ENCODE results near the gene CDHR2.

Gene CDHR2

DNA sequence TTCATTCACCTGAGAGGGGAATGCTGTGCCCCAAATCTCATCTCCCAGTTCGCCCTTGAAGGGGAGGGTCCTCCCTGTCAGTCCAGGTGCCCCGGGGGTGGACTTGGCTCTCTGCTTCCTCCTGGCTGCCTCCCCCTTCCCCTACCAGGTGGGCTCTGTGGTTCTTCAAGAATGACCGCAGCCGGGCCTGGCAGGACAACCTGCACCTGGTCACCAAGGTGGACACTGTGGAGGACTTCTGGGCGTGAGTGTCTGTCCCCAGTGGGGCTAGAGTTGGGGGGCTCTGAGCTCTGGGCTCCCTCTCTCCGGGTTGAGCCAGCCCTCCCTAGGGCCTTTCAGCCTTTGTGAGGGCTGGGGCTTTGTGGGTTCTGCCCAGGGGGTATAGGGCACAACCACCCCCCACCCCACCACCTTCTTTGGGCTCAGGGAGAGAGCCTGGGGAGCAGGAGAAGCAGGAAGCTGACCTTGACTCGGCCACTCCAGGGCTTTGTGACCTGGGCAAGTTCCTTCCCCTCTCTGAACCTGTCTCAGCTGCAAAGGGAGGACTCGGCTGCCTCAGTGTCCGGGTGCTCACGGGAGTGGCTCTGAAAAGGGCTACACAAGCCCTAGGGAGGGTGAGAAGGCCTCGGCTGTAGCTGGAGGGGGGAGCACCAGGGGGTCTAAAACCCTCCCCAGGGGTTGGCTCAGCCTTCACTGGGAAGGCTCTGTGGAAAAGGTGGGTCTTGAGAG lies 94.5 kb downstream of the CDHR2 start:
- no peak for DNase-seq

DNA sequence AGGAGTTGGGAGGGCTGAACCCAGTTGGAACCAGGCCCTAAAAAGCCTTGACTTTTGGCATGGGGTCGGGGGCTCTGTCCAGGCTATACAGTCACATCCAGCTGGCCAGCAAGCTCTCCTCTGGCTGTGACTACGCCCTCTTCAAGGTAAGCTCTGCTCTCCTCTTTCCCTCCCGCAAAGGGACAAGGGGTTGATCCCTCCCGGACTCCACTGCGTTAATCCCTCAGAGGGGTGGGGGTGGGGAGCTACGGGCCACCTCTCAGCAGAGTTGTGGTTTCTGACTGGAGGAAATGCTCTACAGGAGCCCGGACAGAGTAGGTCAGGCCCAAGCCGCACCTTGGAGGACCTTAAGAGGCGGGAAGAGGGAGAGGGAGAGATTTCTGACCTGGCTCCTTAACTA lies 95.2 kb downstream of the CDHR2 start:
- DNase-seq, result no peak

DNA sequence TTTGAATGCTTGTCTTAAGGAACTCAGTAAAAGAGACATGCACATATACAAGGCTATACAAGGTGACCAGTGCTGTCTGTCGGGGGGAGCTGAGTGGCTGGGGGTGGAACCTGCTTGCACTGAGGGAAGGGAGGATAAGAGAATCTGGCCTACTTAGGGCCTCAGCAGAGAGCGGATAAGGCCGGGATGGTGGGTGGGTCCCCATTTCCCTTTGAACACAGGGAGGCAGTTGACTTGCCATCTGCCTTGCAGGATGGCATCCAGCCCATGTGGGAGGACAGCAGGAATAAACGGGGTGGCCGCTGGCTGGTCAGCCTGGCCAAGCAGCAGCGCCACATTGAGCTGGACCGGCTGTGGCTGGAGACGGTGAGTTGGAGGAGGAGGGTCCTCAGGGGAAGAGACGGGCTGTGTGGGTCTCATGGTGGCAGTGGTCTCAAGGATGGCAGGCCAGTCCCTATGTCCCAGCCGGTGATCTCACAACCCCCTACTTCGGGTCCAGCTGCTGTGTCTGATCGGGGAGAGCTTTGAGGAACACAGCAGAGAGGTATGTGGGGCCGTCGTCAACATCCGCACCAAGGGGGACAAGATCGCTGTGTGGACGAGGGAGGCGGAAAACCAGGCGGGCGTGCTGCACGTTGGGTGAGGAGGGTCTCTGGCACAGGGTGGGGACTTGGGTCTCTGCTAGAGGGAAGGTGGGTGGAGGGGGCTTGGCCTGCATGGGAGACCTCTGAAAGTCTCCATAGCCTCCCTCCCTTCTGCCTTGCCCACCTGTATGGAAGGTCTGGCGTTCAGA lies 95.9 kb downstream of the CDHR2 start:
- DNase-seq, result no peak
